Thoracic aorta (tissue), 2 donors: ENCODE results near the gene DNAJB8. TPM values are rescaled to one million over a fixed set of nuclear protein-coding genes. Genes with fewer than 3 reads are reported as not detected.

Source experiments
- ATAC-seq: fragments of 150-250 bp; one replicate; pipeline ENCODE4 v1.8.0; 2017; ENCODE audit warnings: low read depth; ENCODE audit not compliant: insufficient number of reproducible peaks, low FRiP score
- DNase-seq: peaks from one replicate; pipeline ENCODE4 v3.0.0-alpha.2; 2020; ENCODE audit warnings: low spot score
- H3K27ac ChIP-seq, 2 donors: fragments of 200-600 bp; sonication (generic); 1 replicate in 1 of 2; 2 replicates in 1 of 2; pipeline ENCODE4 v1.5.1; 2016; ENCODE audit warnings: mild to moderate bottlenecking in 2 of 2, moderate library complexity in 2 of 2
- H3K27me3 ChIP-seq: fragments of 200-600 bp; sonication (generic); replicated peaks from 2 replicates; pipeline ENCODE4 v1.6.0; 2016; ENCODE audit warnings: mild to moderate bottlenecking; ENCODE audit not compliant: insufficient read depth
- H3K36me3 ChIP-seq: fragments of 200-600 bp; sonication (generic); one replicate; pipeline ENCODE4 v1.5.1; 2016
- H3K4me1 ChIP-seq, 2 donors: fragments of 200-600 bp; sonication (generic); 1 replicate in 1 of 2; 2 replicates in 1 of 2; pipeline versions ENCODE4 v1.5.1 to v1.6.0; 2016; ENCODE audit warnings: low read depth in 2 of 2, mild to moderate bottlenecking in 1 of 2; ENCODE audit not compliant: control insufficient read depth in 1 of 2
- H3K4me3 ChIP-seq: fragments of 200-600 bp; sonication (generic); 2 replicates; pipeline ENCODE4 v1.5.1; 2016; ENCODE audit warnings: mild to moderate bottlenecking
- H3K9me3 ChIP-seq: fragments of 200-600 bp; sonication (generic); 2 replicates; pipeline ENCODE4 v1.5.1; 2016
- total RNA-seq, 2 donors: library from RNA; depleted of rRNA; stranded (reverse); fragments of >200 nt; gene quantifications; one replicate each; pipeline versions ENCODE4 v1.1.0 to v1.2.3, GENCODE V29; 2016
- TF ChIP-seq, protein P1 (sequence below): fragments of 200-600 bp; sonication (generic); IDR thresholded peaks from one replicate; pipeline ENCODE4 v1.5.1; 2019; ENCODE audit warnings: antibody characterized with exemption

Gene DNAJB8
- total RNA-seq, 2 donors from 2014 or later = not detected

GRCh38 chr3:128497305-128498126 lies 30.8 kb upstream of the DNAJB8 start:
- peaks cover 31% of the 10 kb centered on the region for H3K27me3 ChIP-seq

GRCh38 chr3:128496602-128497304 lies 30.1 kb upstream of the DNAJB8 start:
- H3K4me3 ChIP-seq = peak overlapping the region; percentile 71
- ATAC-seq (no peak), DNase-seq (no peak)
- peaks cover 39% of the 10 kb centered on the region for H3K27me3 ChIP-seq
- no peaks in the 10 kb centered on the region for H3K9me3 ChIP-seq
- TF ChIP-seq, protein P1, sequence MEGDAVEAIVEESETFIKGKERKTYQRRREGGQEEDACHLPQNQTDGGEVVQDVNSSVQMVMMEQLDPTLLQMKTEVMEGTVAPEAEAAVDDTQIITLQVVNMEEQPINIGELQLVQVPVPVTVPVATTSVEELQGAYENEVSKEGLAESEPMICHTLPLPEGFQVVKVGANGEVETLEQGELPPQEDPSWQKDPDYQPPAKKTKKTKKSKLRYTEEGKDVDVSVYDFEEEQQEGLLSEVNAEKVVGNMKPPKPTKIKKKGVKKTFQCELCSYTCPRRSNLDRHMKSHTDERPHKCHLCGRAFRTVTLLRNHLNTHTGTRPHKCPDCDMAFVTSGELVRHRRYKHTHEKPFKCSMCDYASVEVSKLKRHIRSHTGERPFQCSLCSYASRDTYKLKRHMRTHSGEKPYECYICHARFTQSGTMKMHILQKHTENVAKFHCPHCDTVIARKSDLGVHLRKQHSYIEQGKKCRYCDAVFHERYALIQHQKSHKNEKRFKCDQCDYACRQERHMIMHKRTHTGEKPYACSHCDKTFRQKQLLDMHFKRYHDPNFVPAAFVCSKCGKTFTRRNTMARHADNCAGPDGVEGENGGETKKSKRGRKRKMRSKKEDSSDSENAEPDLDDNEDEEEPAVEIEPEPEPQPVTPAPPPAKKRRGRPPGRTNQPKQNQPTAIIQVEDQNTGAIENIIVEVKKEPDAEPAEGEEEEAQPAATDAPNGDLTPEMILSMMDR = no peak
- no peaks in the 10 kb centered on the region for H3K36me3 ChIP-seq
- peaks cover 12 to 35% of the 10 kb centered on the region in 2 donors for H3K4me1 ChIP-seq
- no peak overlapping the region for H3K27ac ChIP-seq

More at GRCh38 chr3:128497305-128498126, 30.8 kb upstream of the DNAJB8 start:
- no peaks in the 10 kb centered on the region for H3K9me3 ChIP-seq
- ATAC-seq (no peak), DNase-seq (no peak)
- H3K36me3 ChIP-seq = no peaks in the 10 kb centered on the region
- peaks cover 7 to 27% of the 10 kb centered on the region in 2 donors for H3K4me1 ChIP-seq
- peak overlapping the region; percentile 71 for H3K4me3 ChIP-seq
- H3K27ac ChIP-seq = no peak overlapping the region
- TF ChIP-seq, protein P1 = peak; percentile 52

DNA sequence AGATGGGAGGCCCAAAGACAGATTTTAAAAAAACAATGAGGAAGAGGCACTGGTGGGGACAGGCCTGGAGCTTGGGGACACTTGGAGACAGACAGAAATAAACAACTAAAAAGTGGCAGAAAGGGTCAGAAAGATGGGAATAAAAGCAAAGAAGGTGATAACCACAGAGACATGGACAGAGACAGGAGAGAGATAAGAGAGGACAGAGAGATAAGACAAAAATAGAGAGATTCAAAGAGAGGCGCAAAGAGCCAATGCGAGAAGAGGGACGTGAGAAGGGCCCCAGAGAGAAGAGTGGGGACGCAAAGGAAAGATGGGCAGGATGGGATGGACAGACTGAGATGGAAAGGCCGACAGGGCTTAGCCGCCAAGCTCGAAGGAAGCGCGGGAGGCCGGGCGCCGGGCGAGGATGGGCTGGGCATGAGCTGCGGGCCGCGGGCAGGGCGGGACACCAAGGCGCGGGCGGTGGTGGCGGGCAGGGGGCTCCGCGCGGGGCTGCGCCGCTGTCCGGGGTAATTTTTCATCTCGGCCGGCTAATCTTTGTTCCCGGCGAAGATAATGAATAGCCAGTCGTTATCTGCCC lies 29.4 kb upstream of the DNAJB8 start:
- DNase-seq (no peak), ATAC-seq (no peak)
- H3K9me3 ChIP-seq = no peaks in the 10 kb centered on the region

GRCh38 chr3:128495435-128495970 lies 28.8 kb upstream of the DNAJB8 start:
- DNase-seq (no peak), ATAC-seq (no peak)
- no peak overlapping the region for H3K4me3 ChIP-seq
- no peaks in the 10 kb centered on the region for H3K36me3 ChIP-seq
- H3K27me3 ChIP-seq = peaks cover 50% of the 10 kb centered on the region
- peaks cover 12 to 42% of the 10 kb centered on the region in 2 donors for H3K4me1 ChIP-seq
- TF ChIP-seq, protein P1 = no peak
- H3K9me3 ChIP-seq = no peaks in the 10 kb centered on the region
- no peak overlapping the region for H3K27ac ChIP-seq

More for the DNA sequence above, 29.4 kb upstream of the DNAJB8 start:
- no peaks in the 10 kb centered on the region for H3K36me3 ChIP-seq
- H3K27ac ChIP-seq = no peak overlapping the region
- H3K27me3 ChIP-seq = peaks cover 44% of the 10 kb centered on the region
- H3K4me1 ChIP-seq = peaks cover 12 to 41% of the 10 kb centered on the region in 2 donors
- TF ChIP-seq, protein P1 = no peak
- no peak overlapping the region for H3K4me3 ChIP-seq

- no peak for DNase-seq
- Histone ChIP-seq H3K36me3 (no peaks in the 10 kb centered on the region), H3K4me1 (peaks cover 23 to 54% of the 10 kb centered on the region in 2 donors), H3K27ac (no peak overlapping the region), H3K4me3 (no peak overlapping the region), H3K27me3 (peaks cover 58% of the 10 kb centered on the region), H3K9me3 (no peaks in the 10 kb centered on the region)
- no peak for ATAC-seq
- TF ChIP-seq, protein P1 = no peak
Measured at GRCh38 chr3:128494367-128494650, 27.6 kb upstream of the DNAJB8 start.
